HCT116 (cell line): ENCODE measurements around the gene POFUT2. TPM values are rescaled to one million over a fixed set of nuclear protein-coding genes. Genes with fewer than 3 reads are reported as not detected.

Experiments
- ATAC-seq: fragments of 200-7000 bp; cut with Tn5 transposase; 2 replicates; pipeline ENCODE4 v1.9.1; 2020; ENCODE audit warnings: mild to moderate bottlenecking, moderate library complexity
- BruUV-seq: library from RNA; stranded (reverse); fragments of 400-500 nt; replicated peaks from 2 replicates; lab custom pipeline; 2021; lab: Mats Ljungman, UMichigan
- CTCF ChIA-PET: fragments of 300-600 bp; sonication (Branson Sonifier 250); formaldehyde crosslinking; loops from one replicate; lab custom pipeline; 2021; ENCODE audit warnings: antibody characterized with exemption; lab: Charles Lee
- POLR2A ChIA-PET: fragments of 300-600, 350-600 bp; sonication (Branson Sonifier 250); formaldehyde crosslinking; loops from one replicate; lab custom pipeline; 2021; ENCODE audit warnings: antibody characterized with exemption; lab: Charles Lee
- RAD21 ChIA-PET, 2 experiments: fragments of 300-600 bp; sonication (Branson Sonifier 250); formaldehyde crosslinking; loops; one replicate each; lab custom pipeline; 2023; ENCODE audit warnings: low total read pairs in 2 of 2; ENCODE audit not compliant: uncharacterized antibody in 2 of 2, unreplicated experiment in 2 of 2, low non-redundant PET in 1 of 2; lab: Charles Lee
- DNase-seq: peaks from one replicate; pipeline ENCODE4 v3.0.0-alpha.2; 2010; ENCODE audit warnings: low read depth, low spot score
- H2AFZ ChIP-seq: fragments of 200-600 bp; shearing (Covaris generic), sonication (generic); 2 replicates; pipeline ENCODE4 v1.6.1; 2017; ENCODE audit warnings: low read depth, mixed run types, mixed read lengths, antibody characterized with exemption, low read length; ENCODE audit not compliant: poor library complexity, severe bottlenecking
- H3K27ac ChIP-seq: 2 replicates; pipeline ENCODE4 v1.5.1; 2012; ENCODE audit warnings: low read depth, low read length
- H3K27me3 ChIP-seq: fragments of 200-600 bp; sonication (generic); 2 replicates; pipeline ENCODE4 v1.6.1; 2016; ENCODE audit warnings: mixed run types, low read length, mixed read lengths; ENCODE audit not compliant: insufficient read depth
- H3K36me3 ChIP-seq, 2 experiments: fragments of 200-500 bp in 1 of 2; fragments of 200-600 bp in 1 of 2; sonication (Bioruptor generic) in 1 of 2; sonication (generic) in 1 of 2; 2 replicates each; pipeline versions ENCODE4 v1.5.1 to v1.6.1; 2014 to 2016; ENCODE audit warnings: low read length in 2 of 2, inconsistent platforms in 1 of 2, mixed read lengths in 1 of 2, mixed run types in 1 of 2; ENCODE audit not compliant: insufficient read depth in 2 of 2, control insufficient read depth in 1 of 2
- H3K4me1 ChIP-seq, 2 experiments: fragments of 200-600 bp in 1 of 2; sonication (generic) in 1 of 2; 2 replicates each; pipeline versions ENCODE4 v1.5.1 to v1.6.1; 2012 to 2017; ENCODE audit warnings: low read length in 2 of 2, inconsistent platforms in 1 of 2, mild to moderate bottlenecking in 1 of 2, mixed read lengths in 1 of 2, mixed run types in 1 of 2, moderate library complexity in 1 of 2; ENCODE audit not compliant: insufficient read depth in 2 of 2, control insufficient read depth in 1 of 2
- H3K4me2 ChIP-seq: fragments of 200-600 bp; sonication (generic); 2 replicates; pipeline ENCODE4 v1.6.1; 2017; ENCODE audit warnings: mixed run types, low read length, mixed read lengths
- H3K4me3 ChIP-seq, 2 experiments: fragments of 200-600 bp in 1 of 2; sonication (generic) in 1 of 2; replicated peaks in 1 of 2; 2 replicates each; pipeline ENCODE4 v1.5.1; 2011 to 2016; ENCODE audit warnings: low read length in 2 of 2, control low read depth in 1 of 2, low read depth in 1 of 2, mild to moderate bottlenecking in 1 of 2, mixed read lengths in 1 of 2, mixed run types in 1 of 2
- H3K79me2 ChIP-seq: fragments of 200-600 bp; sonication (generic); 2 replicates; pipeline ENCODE4 v1.6.1; 2017; ENCODE audit warnings: mild to moderate bottlenecking, mixed run types, low read length, moderate library complexity, mixed read lengths; ENCODE audit not compliant: insufficient read depth
- H3K9ac ChIP-seq: fragments of 200-600 bp; sonication (generic); 2 replicates; pipeline ENCODE4 v1.6.1; 2016; ENCODE audit warnings: low read length, mixed read lengths
- H3K9me2 ChIP-seq: fragments of 200-600 bp; sonication (generic), shearing (Covaris generic); 2 replicates; pipeline ENCODE4 v1.6.1; 2017; ENCODE audit warnings: mixed run types, mild to moderate bottlenecking, moderate library complexity; ENCODE audit not compliant: insufficient read depth
- H3K9me3 ChIP-seq, 2 experiments: fragments of 200-500 bp in 1 of 2; fragments of 200-600 bp in 1 of 2; sonication (Bioruptor generic) in 1 of 2; sonication (generic) in 1 of 2; 2 replicates each; pipeline ENCODE4 v1.6.1; 2014 to 2017; ENCODE audit warnings: low read length in 2 of 2, mixed read lengths in 2 of 2, inconsistent platforms in 1 of 2, low read depth in 1 of 2, mild to moderate bottlenecking in 1 of 2, mixed run types in 1 of 2, moderate library complexity in 1 of 2; ENCODE audit not compliant: control insufficient read depth in 1 of 2, insufficient read depth in 1 of 2
- H4K20me1 ChIP-seq: fragments of 200-600 bp; sonication (generic), shearing (Covaris generic); 2 replicates; pipeline ENCODE4 v1.6.1; 2017; ENCODE audit warnings: mixed run types, mild to moderate bottlenecking, moderate library complexity; ENCODE audit not compliant: insufficient read depth
- CBX3 ChIP-seq: IDR thresholded peaks from 2 replicates; pipeline ENCODE4 v1.6.1; 2012; ENCODE audit warnings: low read depth
- CTCF ChIP-seq, 3 experiments: fragments of 200-600 bp in 1 of 3; sonication (generic) in 1 of 3; IDR thresholded peaks in 2 of 3; conservative IDR thresholded peaks in 1 of 3; 2 replicates each; pipeline ENCODE4 v1.5.1; 2012 to 2017; ENCODE audit warnings: low read depth in 2 of 3, low read length in 2 of 3, antibody characterized with exemption in 1 of 3, borderline replicate concordance in 1 of 3, control low read depth in 1 of 3, mild to moderate bottlenecking in 1 of 3, mixed read lengths in 1 of 3, mixed run types in 1 of 3, moderate library complexity in 1 of 3; ENCODE audit not compliant: insufficient read depth in 1 of 3
- EZH2phosphoT487 ChIP-seq: fragments of 200-600 bp; IDR thresholded peaks from 2 replicates; pipeline ENCODE4 v1.6.1; 2018; ENCODE audit warnings: antibody characterized with exemption, borderline replicate concordance
- POLR2AphosphoS5 ChIP-seq: IDR thresholded peaks from 2 replicates; pipeline ENCODE4 v1.6.1; 2011; ENCODE audit warnings: mild to moderate bottlenecking, low read depth, low read length, moderate library complexity
- RAD21 ChIP-seq: IDR thresholded peaks from 2 replicates; pipeline ENCODE4 v1.6.1; 2012; ENCODE audit warnings: low read depth, mild to moderate bottlenecking
- REST ChIP-seq: IDR thresholded peaks from 2 replicates; pipeline ENCODE4 v1.6.1; 2012; ENCODE audit warnings: low read depth
- ZFX ChIP-seq: fragments of 450-650 bp; IDR thresholded peaks from 2 replicates; pipeline ENCODE4 v1.6.1; 2017
- intact Hi-C: fragments of 100-400 bp; cut with micrococcal nuclease; formaldehyde crosslinking; loops from 2 replicates; pipeline ENCODE4 v1.10.0; 2022
- total RNA-seq: library from RNA; stranded (reverse); gene quantifications from one replicate; pipeline ENCODE4 v1.2.1, GENCODE V29; 2021; ENCODE audit not compliant: unreplicated experiment

POFUT2 gene
- total RNA-seq, 1 experiment from 2014 or later = 20.5 TPM

- Histone ChIP-seq H3K79me2 (no peaks in the 10 kb centered on the region), H3K4me3 (no peak overlapping the region), H3K9me2 (no peaks in the 10 kb centered on the region), H4K20me1 (no peaks in the 10 kb centered on the region), H3K27ac (no peak overlapping the region), H2AFZ (no peak overlapping the region), H3K4me1 (peaks cover 8 to 17% of the 10 kb centered on the region in 2 experiments), H3K4me2 (no peak overlapping the region), H3K36me3 (peaks cover 0 to 3% of the 10 kb centered on the region in 2 experiments; a peak in 1 of 4 replicates), H3K9ac (no peak overlapping the region), H3K9me3 (no peaks in the 10 kb centered on the region), H3K27me3 (no peaks in the 10 kb centered on the region)
- ATAC-seq (no peak), DNase-seq (no peak)
- RAD21 ChIA-PET = no interaction called here
- no TSS peak for BruUV-seq
- intact Hi-C loops = loop anchor here (5.0 kb wide), 1 partner anchor 303 kb away; no protein-coding TSS in a partner anchor
- CTCF ChIA-PET = no interaction called here
- TF ChIP-seq CTCF (IDR thresholded peaks at IDR 0.05 in 2 of 3, conservative IDR thresholded peaks at IDR 0.05 in 1 of 3; ENCODE audit: borderline replicate concordance in 1 of 3, insufficient read depth in 1 of 3, low read depth in 2 of 3, low read length in 2 of 3) = no peak
- no peak for TF ChIP-seq ZFX
- no peak for TF ChIP-seq REST
- TF ChIP-seq CBX3 = no peak
- no peak for TF ChIP-seq EZH2phosphoT487
- TF ChIP-seq RAD21 = no peak
- no peak for TF ChIP-seq POLR2AphosphoS5
- POLR2A ChIA-PET = interaction anchor here (1.4 kb wide), 1 partner anchor 14 kb away, joined by 3 read pairs; no protein-coding TSS in a partner anchor
Measured at GRCh38 chr21:45294509-45295291, 7.0 kb upstream of the POFUT2 start.
